ENCODE measurements around the gene KCNK18.

Gene KCNK18

GRCh38 chr10:117197189-117197588 is at the start of gene KCNK18:
Gene KCNK18, plus strand, starts transcription at chr10:117197489. Its CDS starts 0 bp downstream, at chr10:117197489.
- no peak for DNase-seq (ENCODE audit: low read depth, low spot score)

GRCh38 chr10:117148284-117148683 is 49.0 kb upstream of the KCNK18 start:
- DNase-seq (ENCODE audit: low read depth, low spot score), result no peak

- no peak for DNase-seq (ENCODE audit: low read depth, low spot score)
Measured at GRCh38 chr10:117152668-117153067, 44.6 kb upstream of the KCNK18 start.

GRCh38 chr10:117158297-117158696 is 39.0 kb upstream of the KCNK18 start:
- DNase-seq (ENCODE audit: low read depth, low spot score), result no peak

- DNase-seq (ENCODE audit: low read depth, low spot score), result no peak
Measured at GRCh38 chr10:117159390-117159789, 37.9 kb upstream of the KCNK18 start.

GRCh38 chr10:117160567-117160966 is 36.7 kb upstream of the KCNK18 start:
- DNase-seq (ENCODE audit: low read depth, low spot score), result no peak

GRCh38 chr10:117161386-117162033 is 35.8 kb upstream of the KCNK18 start:
- no peak for DNase-seq (ENCODE audit: low read depth, low spot score)

- no peak for DNase-seq (ENCODE audit: low read depth, low spot score)
Measured at GRCh38 chr10:117162093-117163060, 34.9 kb upstream of the KCNK18 start.

GRCh38 chr10:117163061-117163953 is 34.0 kb upstream of the KCNK18 start:
- DNase-seq (ENCODE audit: low read depth, low spot score), result no peak

GRCh38 chr10:117163954-117164548 is 33.2 kb upstream of the KCNK18 start:
- DNase-seq (ENCODE audit: low read depth, low spot score), result no peak

GRCh38 chr10:117164592-117165537 is 32.4 kb upstream of the KCNK18 start:
- DNase-seq (ENCODE audit: low read depth, low spot score), result no peak

GRCh38 chr10:117165538-117166417 is 31.5 kb upstream of the KCNK18 start:
- DNase-seq (ENCODE audit: low read depth, low spot score), result no peak

GRCh38 chr10:117166418-117167345 is 30.6 kb upstream of the KCNK18 start:
- DNase-seq (ENCODE audit: low read depth, low spot score), result no peak

- no peak for DNase-seq (ENCODE audit: low read depth, low spot score)
Measured at GRCh38 chr10:117167346-117167788, 29.9 kb upstream of the KCNK18 start.

- peak; percentile 25 for DNase-seq (ENCODE audit: low read depth, low spot score)
Measured at GRCh38 chr10:117167789-117168674, 29.3 kb upstream of the KCNK18 start.

- no peak for DNase-seq (ENCODE audit: low read depth, low spot score)
Measured at GRCh38 chr10:117168729-117169128, 28.6 kb upstream of the KCNK18 start.

GRCh38 chr10:117169480-117169879 is 27.8 kb upstream of the KCNK18 start:
- DNase-seq (ENCODE audit: low read depth, low spot score), result no peak
